ENCODE data around the gene IL4I1. TPM values are rescaled to one million over a fixed set of nuclear protein-coding genes. Genes with fewer than 3 reads are reported as not detected.
A peak's percentile ranks its signal among the peaks of the same experiment; 100 is the strongest.

IL4I1 gene
- total and polyA plus RNA-seq, 3 experiments from 2014 or later = 13.1 to 39.1 (median 35.6) TPM

DNA sequence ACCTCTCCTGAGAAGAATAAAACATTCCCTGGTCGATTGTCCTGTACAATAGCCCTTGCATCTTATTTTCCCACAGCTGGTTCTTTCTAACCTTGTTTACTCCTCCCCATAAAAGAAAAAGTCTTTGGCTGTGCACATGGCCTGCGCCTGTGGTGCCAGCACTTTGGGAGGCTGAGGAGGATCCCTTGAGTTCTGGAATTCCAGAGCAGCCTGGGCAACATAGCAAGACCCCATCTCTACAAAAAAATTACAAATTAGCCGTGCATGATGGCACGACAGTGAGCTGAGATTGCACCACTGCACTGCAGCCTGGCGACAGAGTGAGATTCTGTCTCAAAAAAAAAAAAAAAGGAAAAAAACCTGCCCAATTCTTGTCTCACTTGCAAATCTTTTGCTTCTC lies 39.9 kb upstream of the IL4I1 start:
- H3K27me3 Mint-ChIP-seq = peaks cover 0 to 8% of the 10 kb centered on the region in 2 donors
- H3K36me3 Mint-ChIP-seq = no peaks in the 10 kb centered on the region
- Histone ChIP-seq H3K4me1 (ENCODE audit: insufficient read depth, low read length) (peaks cover 20% of the 10 kb centered on the region), H3K27me3 (ENCODE audit: insufficient read depth, low read length, poor library complexity, severe bottlenecking) (no peaks in the 10 kb centered on the region), H3K36me3 (ENCODE audit: insufficient read depth, low read length) (no peaks in the 10 kb centered on the region), H3K27ac (ENCODE audit: low read depth, low read length) (no peak overlapping the region), H3K9me3 (ENCODE audit: low read length) (no peaks in the 10 kb centered on the region), H3K4me3 (ENCODE audit: low read length) (no peak overlapping the region)
- POLR2A ChIA-PET = no interaction called here
- H3K9me3 Mint-ChIP-seq = no peaks in the 10 kb centered on the region
- peaks cover 27 to 36% (median 28%) of the 10 kb centered on the region in 3 donors for H3K4me1 Mint-ChIP-seq
- CTCF ChIA-PET = interaction anchor here (1.5 kb wide), 1 partner anchor 200 kb away, joined by 5 read pairs; no protein-coding TSS in a partner anchor
- peak overlapping the region in 2 of 8 donors; percentile 40 to 73 for H3K27ac Mint-ChIP-seq
- DNase-seq = no peak
- H3K4me3 Mint-ChIP-seq = peak overlapping the region in 1 of 7 donors; percentile 25

GRCh38 chr19:49933643-49934042 lies 37.0 kb upstream of the IL4I1 start:
- no peaks in the 10 kb centered on the region for H3K9me3 ChIP-seq (ENCODE audit: low read length)
- ChIA-PET POLR2A (no interaction called here), CTCF (interaction anchor here (0.6 kb wide), 1 partner anchor 1471 kb away, joined by 3 read pairs; no protein-coding TSS in a partner anchor)
- Mint-ChIP-seq H3K27me3 (peaks cover 0 to 7% of the 10 kb centered on the region in 2 donors), H3K9me3 (peaks cover 0 to 3% (median 0%) of the 10 kb centered on the region in 5 donors), H3K4me1 (peaks cover 43 to 62% (median 53%) of the 10 kb centered on the region in 3 donors), H3K4me3 (peak overlapping the region in 4 of 7 donors; percentile 48 to 78 (median 65)), H3K27ac (peak overlapping the region in 5 of 8 donors; percentile 37 to 85 (median 69)), H3K36me3 (peaks cover 0 to 10% (median 2%) of the 10 kb centered on the region in 3 donors)
- no peak for DNase-seq
- no peaks in the 10 kb centered on the region for H3K27me3 ChIP-seq (ENCODE audit: insufficient read depth, low read length, poor library complexity, severe bottlenecking)
- H3K4me1 ChIP-seq (ENCODE audit: insufficient read depth, low read length) = peaks cover 33% of the 10 kb centered on the region
- H3K27ac ChIP-seq (ENCODE audit: low read depth, low read length) = no peak overlapping the region
- H3K36me3 ChIP-seq (ENCODE audit: insufficient read depth, low read length) = no peaks in the 10 kb centered on the region
- no peak overlapping the region for H3K4me3 ChIP-seq (ENCODE audit: low read length)

DNA sequence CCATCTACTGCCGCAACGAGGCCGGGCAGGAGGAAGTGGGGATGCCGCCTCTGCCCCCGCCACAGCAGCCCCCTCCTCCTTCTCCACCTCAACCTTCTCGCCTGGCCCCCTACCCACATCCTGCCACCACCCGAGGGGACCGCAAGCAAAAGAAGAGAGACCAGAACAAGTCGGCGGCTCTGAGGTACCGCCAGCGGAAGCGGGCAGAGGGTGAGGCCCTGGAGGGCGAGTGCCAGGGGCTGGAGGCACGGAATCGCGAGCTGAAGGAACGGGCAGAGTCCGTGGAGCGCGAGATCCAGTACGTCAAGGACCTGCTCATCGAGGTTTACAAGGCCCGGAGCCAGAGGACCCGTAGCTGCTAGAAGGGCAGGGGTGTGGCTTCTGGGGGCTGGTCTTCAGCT lies 36.0 kb upstream of the IL4I1 start:
- ChIA-PET POLR2A (no interaction called here), CTCF (no interaction called here)
- peaks cover 0 to 7% of the 10 kb centered on the region in 2 donors for H3K27me3 Mint-ChIP-seq
- peaks cover 35% of the 10 kb centered on the region for H3K4me1 ChIP-seq (ENCODE audit: insufficient read depth, low read length)
- H3K36me3 Mint-ChIP-seq = peaks cover 0 to 17% (median 2%) of the 10 kb centered on the region in 3 donors
- no peaks in the 10 kb centered on the region for H3K9me3 ChIP-seq (ENCODE audit: low read length)
- peaks cover 0 to 3% (median 0%) of the 10 kb centered on the region in 5 donors for H3K9me3 Mint-ChIP-seq
- no peak overlapping the region for H3K27ac ChIP-seq (ENCODE audit: low read depth, low read length)
- peak in 4 of 5 donors; percentile 40 to 71 (median 64) for DNase-seq
- peak overlapping the region; percentile 31 to 83 (median 68) for H3K4me3 Mint-ChIP-seq
- peaks cover 49 to 69% (median 57%) of the 10 kb centered on the region in 3 donors for H3K4me1 Mint-ChIP-seq
- peak overlapping the region in 5 of 8 donors; percentile 41 to 85 (median 76) for H3K27ac Mint-ChIP-seq
- no peaks in the 10 kb centered on the region for H3K36me3 ChIP-seq (ENCODE audit: insufficient read depth, low read length)
- H3K4me3 ChIP-seq (ENCODE audit: low read length) = peak overlapping the region; percentile 15
- no peaks in the 10 kb centered on the region for H3K27me3 ChIP-seq (ENCODE audit: insufficient read depth, low read length, poor library complexity, severe bottlenecking)

- no peak overlapping the region for H3K27ac ChIP-seq (ENCODE audit: low read depth, low read length)
- Mint-ChIP-seq H3K4me3 (peak overlapping the region in 6 of 7 donors; percentile 19 to 64 (median 50)), H3K27me3 (peaks cover 0 to 7% of the 10 kb centered on the region in 2 donors), H3K9me3 (peaks cover 0 to 3% (median 0%) of the 10 kb centered on the region in 5 donors), H3K4me1 (peaks cover 54 to 74% (median 60%) of the 10 kb centered on the region in 3 donors), H3K27ac (peak overlapping the region in 4 of 8 donors; percentile 2 to 58 (median 42)), H3K36me3 (peaks cover 0 to 23% (median 4%) of the 10 kb centered on the region in 3 donors)
- no peak overlapping the region for H3K4me3 ChIP-seq (ENCODE audit: low read length)
- CTCF ChIA-PET = no interaction called here
- no peaks in the 10 kb centered on the region for H3K9me3 ChIP-seq (ENCODE audit: low read length)
- peaks cover 39% of the 10 kb centered on the region for H3K4me1 ChIP-seq (ENCODE audit: insufficient read depth, low read length)
- POLR2A ChIA-PET = no interaction called here
- H3K27me3 ChIP-seq (ENCODE audit: insufficient read depth, low read length, poor library complexity, severe bottlenecking) = no peaks in the 10 kb centered on the region
- peaks cover 5% of the 10 kb centered on the region for H3K36me3 ChIP-seq (ENCODE audit: insufficient read depth, low read length)
- DNase-seq = no peak
These were observed 35.4 kb upstream of the IL4I1 start for GRCh38 chr19:49932041-49932451.

- H3K27me3 Mint-ChIP-seq = peaks cover 0 to 7% of the 10 kb centered on the region in 2 donors
- ChIA-PET POLR2A (no interaction called here), CTCF (no interaction called here)
- peak overlapping the region in 6 of 7 donors; percentile 19 to 84 (median 62) for H3K4me3 Mint-ChIP-seq
- no peaks in the 10 kb centered on the region for H3K9me3 ChIP-seq (ENCODE audit: low read length)
- H3K4me3 ChIP-seq (ENCODE audit: low read length) = no peak overlapping the region
- peaks cover 0 to 26% (median 4%) of the 10 kb centered on the region in 3 donors for H3K36me3 Mint-ChIP-seq
- peaks cover 55 to 70% (median 65%) of the 10 kb centered on the region in 3 donors for H3K4me1 Mint-ChIP-seq
- DNase-seq = no peak
- peak overlapping the region in 6 of 8 donors; percentile 31 to 98 (median 74) for H3K27ac Mint-ChIP-seq
- peaks cover 0 to 3% (median 0%) of the 10 kb centered on the region in 5 donors for H3K9me3 Mint-ChIP-seq
- peaks cover 42% of the 10 kb centered on the region for H3K4me1 ChIP-seq (ENCODE audit: insufficient read depth, low read length)
- peaks cover 5% of the 10 kb centered on the region for H3K36me3 ChIP-seq (ENCODE audit: insufficient read depth, low read length)
- no peak overlapping the region for H3K27ac ChIP-seq (ENCODE audit: low read depth, low read length)
- no peaks in the 10 kb centered on the region for H3K27me3 ChIP-seq (ENCODE audit: insufficient read depth, low read length, poor library complexity, severe bottlenecking)
These were observed 34.8 kb upstream of the IL4I1 start for GRCh38 chr19:49931293-49932040.

DNA sequence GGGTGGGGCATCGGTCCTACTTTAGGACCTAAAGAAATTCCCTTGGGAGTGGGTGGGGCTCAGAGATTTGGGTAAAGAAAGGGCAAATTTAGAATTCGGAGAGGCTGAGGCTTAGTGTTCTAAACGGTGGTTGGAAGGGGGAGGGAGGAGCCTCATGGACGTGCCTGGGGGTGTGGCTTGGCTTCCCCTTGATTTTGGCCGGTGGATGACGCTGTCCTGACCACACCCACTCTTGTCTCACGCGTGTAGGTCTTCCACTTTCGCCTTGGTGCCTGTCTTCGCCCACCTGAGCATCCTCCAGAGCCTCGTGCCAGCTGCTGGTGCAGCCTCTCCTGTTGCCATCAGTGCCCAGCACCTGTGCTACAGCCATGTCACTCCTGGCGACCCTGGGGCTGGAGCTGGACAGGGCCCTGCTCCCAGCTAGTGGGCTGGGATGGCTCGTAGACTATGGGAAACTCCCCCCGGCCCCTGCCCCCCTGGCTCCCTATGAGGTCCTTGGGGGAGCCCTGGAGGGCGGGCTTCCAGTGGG lies 33.9 kb upstream of the IL4I1 start:
- peaks cover 0 to 3% (median 0%) of the 10 kb centered on the region in 5 donors for H3K9me3 Mint-ChIP-seq
- H3K4me1 Mint-ChIP-seq = peaks cover 57 to 68% (median 68%) of the 10 kb centered on the region in 3 donors
- peak overlapping the region; percentile 34 to 99 (median 84) for H3K4me3 Mint-ChIP-seq
- peaks cover 42% of the 10 kb centered on the region for H3K4me1 ChIP-seq (ENCODE audit: insufficient read depth, low read length)
- peak overlapping the region; percentile 96 for H3K4me3 ChIP-seq (ENCODE audit: low read length)
- peaks cover 0 to 30% (median 5%) of the 10 kb centered on the region in 3 donors for H3K36me3 Mint-ChIP-seq
- H3K27me3 Mint-ChIP-seq = peaks cover 0 to 7% of the 10 kb centered on the region in 2 donors
- H3K27me3 ChIP-seq (ENCODE audit: insufficient read depth, low read length, poor library complexity, severe bottlenecking) = no peaks in the 10 kb centered on the region
- DNase-seq = peak in 3 of 5 donors; percentile 8 to 54 (median 11)
- H3K27ac Mint-ChIP-seq = peak overlapping the region in 7 of 8 donors; percentile 47 to 99 (median 97)
- POLR2A ChIA-PET = interaction anchor here (0.6 to 2.2 kb wide), 4 partner anchors 54 to 164 kb away, joined by 3 to 13 read pairs (median 4); partner anchors contain the start of genes AKT1S1, AP2A1 and TBC1D17
- CTCF ChIA-PET = interaction anchor here (1.1 to 1.4 kb wide), 3 partner anchors 20 to 213 kb away, joined by 3 to 5 read pairs (median 3); partner anchors contain the start of gene IL4I1
- no peaks in the 10 kb centered on the region for H3K9me3 ChIP-seq (ENCODE audit: low read length)
- peaks cover 6% of the 10 kb centered on the region for H3K36me3 ChIP-seq (ENCODE audit: insufficient read depth, low read length)
- H3K27ac ChIP-seq (ENCODE audit: low read depth, low read length) = no peak overlapping the region

- Histone ChIP-seq H3K4me1 (ENCODE audit: insufficient read depth, low read length) (peaks cover 46% of the 10 kb centered on the region), H3K4me3 (ENCODE audit: low read length) (peak overlapping the region; percentile 96), H3K9me3 (ENCODE audit: low read length) (no peaks in the 10 kb centered on the region), H3K36me3 (ENCODE audit: insufficient read depth, low read length) (peaks cover 10% of the 10 kb centered on the region), H3K27me3 (ENCODE audit: insufficient read depth, low read length, poor library complexity, severe bottlenecking) (no peaks in the 10 kb centered on the region), H3K27ac (ENCODE audit: low read depth, low read length) (peak overlapping the region; percentile 82)
- Mint-ChIP-seq H3K9me3 (peaks cover 0 to 3% (median 0%) of the 10 kb centered on the region in 5 donors), H3K4me1 (peaks cover 61 to 73% (median 72%) of the 10 kb centered on the region in 3 donors), H3K27me3 (peaks cover 0 to 7% of the 10 kb centered on the region in 2 donors), H3K27ac (peak overlapping the region; percentile 88 to 99 (median 97)), H3K4me3 (peak overlapping the region; percentile 92 to 99 (median 98)), H3K36me3 (peaks cover 0 to 34% (median 8%) of the 10 kb centered on the region in 3 donors)
- POLR2A ChIA-PET = interaction anchor here (0.5 to 2.2 kb wide), 12 partner anchors 33 to 340 kb away, joined by 3 to 13 read pairs (median 4); partner anchors contain the start of genes AKT1S1, AP2A1, IL4I1 and PNKP
- peak; percentile 82 to 96 (median 94) for DNase-seq
- CTCF ChIA-PET = interaction anchor here (0.9 to 1.5 kb wide), 6 partner anchors 8 to 212 kb away, joined by 3 to 7 read pairs (median 3); partner anchors contain the start of gene IL4I1
These were observed 33.2 kb upstream of the IL4I1 start for GRCh38 chr19:49929611-49930482.
